NCI-H1436 (cell line): ENCODE measurements around the gene MYOG.

Source experiments
- DNase-seq: peaks from one replicate; lab custom pipeline; 2025; lab: John Stamatoyannopoulos, UW

The MYOG gene

DNA sequence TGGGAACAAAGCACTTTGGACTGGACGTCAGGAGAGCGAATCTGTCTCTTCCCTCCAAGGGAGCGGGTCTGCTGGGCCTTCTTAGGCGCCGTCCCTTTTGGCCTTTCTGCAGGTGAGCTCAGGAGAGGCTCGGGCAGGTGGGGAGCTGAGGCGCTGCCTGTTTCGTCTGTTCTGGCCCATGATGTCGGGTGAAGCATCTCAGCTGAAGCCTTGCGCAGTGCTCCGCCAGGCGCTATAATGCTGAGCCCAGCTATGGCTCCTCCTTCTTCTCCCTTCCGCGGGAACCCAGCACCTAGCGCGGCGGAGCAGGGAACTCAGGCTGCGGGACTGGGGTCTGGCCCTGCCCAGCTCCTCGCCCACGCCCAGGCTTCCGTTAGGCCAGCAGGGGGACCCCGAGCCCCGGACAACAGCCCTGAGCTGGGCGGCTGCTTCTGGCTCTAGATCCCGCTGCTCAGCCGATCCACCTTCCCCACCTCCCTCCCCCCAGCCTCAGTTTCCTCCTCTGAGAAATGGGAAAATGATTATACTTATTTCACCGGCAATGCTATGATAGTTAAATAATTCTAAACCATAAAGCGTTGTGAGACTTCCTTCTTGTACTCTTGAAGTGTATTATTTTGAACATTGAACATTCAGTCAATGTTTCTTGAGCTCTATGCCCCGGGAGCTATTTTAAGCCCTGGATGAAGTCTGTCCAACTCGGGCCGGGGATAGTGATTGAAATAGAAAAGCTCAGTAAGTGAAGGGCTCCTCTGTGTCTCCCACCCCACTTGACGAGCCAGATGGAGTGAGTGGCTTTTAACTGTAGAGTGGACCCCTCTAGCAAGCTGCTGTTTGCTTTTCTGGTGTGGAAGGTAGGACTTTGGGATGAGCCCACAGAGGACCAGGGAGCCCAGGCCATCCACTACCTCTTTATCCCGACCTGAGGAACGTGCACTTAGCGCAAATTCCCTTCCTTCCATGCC lies 32.1 kb upstream of the MYOG start:
- DNase-seq = peak; percentile 59

GRCh38 chr1:203116091-203116820 lies 30.4 kb upstream of the MYOG start:
- no peak for DNase-seq

GRCh38 chr1:203114202-203114601 lies 28.4 kb upstream of the MYOG start:
- no peak for DNase-seq

- DNase-seq = no peak
These were observed 27.5 kb upstream of the MYOG start for GRCh38 chr1:203113308-203113707.

DNA sequence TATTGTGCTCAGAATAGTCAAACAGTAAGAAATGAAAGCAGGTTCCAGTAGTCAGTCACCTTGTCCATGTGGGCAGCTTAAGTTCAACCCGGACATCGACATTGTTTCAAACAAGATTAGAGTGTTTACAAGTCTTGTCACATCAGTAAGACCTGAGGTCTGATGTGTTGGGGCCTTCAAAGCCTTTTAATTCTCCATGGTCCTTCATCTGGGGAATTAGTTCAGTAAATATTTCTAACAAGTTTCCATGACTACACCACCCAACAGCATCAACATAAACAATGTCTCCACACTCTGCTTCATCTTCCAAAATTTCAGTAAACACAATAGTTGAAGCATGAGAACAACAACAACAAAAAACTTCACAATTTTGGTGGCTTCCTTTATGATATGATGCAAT lies 26.7 kb upstream of the MYOG start:
- DNase-seq = no peak

DNA sequence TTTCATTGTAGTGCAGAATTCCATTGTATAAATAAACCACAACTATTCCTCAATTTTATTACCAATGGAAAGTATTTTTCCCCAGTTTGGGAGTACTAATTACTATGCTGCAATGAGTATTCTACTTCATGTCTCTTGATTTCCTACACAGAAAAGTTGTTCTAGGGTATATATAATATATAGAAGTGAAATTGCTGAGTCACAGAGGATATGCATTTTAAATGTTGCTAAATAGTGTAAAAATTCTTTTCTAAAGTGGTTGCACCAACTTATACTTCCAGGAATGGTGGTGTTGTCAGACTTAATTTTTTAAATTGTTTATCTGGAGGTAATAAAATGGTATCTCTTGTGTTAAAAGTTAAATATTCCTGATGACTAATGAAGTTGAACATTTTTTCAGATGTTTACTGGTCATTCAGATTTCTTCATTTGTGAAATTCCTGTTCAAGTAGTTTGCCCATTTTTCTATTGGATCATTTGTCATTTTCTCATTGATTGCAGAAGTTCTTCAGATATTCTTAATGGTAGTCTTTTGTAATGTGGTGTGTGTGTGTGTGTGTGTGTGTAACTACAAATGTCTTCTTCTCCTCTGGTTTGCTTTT lies 19.1 kb upstream of the MYOG start:
- DNase-seq = no peak

- DNase-seq = no peak
These were observed 18.1 kb upstream of the MYOG start for GRCh38 chr1:203103829-203104495.

DNA sequence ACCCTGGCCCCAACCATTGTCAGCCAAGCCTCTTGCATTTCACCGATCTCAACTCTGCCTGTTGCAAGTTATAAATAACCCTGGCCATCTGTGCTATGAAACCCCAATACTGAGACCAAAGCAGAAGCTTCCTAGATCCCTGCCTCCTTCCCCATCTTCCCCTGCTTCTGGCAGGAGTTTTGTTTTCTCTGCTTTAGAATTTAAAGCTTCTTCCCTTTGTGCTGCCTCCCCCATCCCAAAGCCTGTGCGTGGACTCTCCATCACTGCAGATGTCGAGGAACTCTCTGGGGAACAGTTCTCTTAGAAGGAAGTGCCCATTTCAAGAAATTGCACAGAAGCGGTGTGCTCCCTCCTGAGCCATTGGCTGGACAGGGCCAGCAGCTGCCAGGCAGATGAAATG lies 17.4 kb upstream of the MYOG start:
- peak; percentile 18 for DNase-seq

- no peak for DNase-seq
These were observed 16.2 kb upstream of the MYOG start for GRCh38 chr1:203101813-203102634.

- DNase-seq = no peak
These were observed 14.7 kb upstream of the MYOG start for GRCh38 chr1:203100516-203100869.

DNA sequence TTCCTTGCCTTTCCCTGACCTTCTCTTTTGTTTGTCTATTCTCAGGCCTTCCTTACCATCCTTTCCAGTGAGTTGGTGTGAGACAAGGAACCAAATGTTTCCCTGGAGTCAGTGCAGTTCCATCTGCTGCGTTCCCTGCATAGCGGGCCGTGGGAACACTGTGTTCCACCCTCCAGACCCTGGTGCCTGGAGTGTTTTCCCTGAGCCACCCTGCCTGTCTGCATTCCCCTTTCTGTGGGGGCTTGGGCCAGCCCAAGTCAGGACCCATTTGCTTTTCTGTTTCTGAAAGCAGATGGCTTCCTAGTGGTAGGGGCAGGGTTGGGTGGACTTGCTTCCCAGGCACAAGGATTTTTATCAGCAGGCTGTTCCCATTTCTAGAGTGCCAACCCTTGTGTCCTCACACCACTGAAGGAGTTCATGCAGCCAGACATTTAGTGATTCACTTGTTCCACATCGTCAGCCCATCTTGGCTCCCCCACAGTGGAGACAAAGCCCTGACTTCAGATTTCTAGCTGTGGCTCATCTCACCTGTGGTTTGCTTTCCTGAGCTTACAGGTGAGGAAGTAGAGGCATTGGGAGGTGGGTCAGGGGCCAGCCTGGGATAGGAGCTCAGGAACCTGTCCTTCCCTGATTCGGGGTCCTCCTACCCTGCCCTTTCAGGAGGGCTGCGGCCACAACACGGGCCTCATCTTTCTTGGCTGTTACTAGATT lies 14.1 kb upstream of the MYOG start:
- DNase-seq = no peak

DNA sequence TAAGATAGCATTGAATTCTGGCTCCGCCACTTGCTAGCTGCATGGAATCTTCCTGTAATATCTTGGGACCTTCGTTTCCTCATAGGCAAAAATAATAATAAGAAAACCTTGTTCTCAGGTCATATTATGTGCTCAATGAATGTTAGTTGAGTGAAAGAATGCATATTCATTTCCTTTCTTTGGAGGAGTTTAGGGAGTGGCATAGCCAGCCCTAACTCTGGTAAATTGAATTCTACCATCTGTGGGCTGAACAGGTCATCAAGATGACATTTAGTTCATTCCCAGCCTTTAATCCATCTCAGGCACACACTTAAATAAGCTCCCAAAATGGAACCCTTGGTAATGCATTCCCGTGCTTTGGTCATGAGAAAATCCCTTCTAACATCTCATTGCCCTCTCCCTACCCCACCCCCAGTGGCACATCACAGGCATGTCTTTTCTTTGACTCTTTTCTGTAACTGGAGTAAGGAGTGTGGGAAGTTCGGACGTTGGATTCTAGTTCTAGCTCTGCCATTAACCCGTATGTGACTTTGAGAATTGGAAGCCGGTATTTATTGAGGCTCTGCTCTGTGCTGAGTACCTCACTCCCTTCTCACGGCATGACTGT lies 13.2 kb upstream of the MYOG start:
- no peak for DNase-seq

DNA sequence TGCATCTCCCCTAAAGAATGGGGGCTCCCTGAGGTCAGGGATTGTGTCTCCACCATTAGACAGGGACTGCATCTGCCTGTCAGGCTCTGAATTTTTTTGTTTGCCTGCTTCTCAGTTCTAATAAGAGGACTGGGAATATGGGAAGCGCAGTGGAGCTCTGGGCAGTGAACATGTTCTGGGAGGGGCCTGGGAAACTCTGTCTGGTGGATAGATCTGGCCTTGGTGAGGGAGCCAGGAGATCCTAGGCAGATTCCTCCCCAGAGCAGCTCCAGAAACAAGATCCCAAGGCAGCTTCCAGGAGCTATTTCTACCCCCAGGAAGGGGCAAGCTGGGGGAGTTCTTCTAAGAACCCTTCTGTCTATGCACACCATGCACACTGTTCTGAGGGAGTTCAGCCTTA lies 12.6 kb upstream of the MYOG start:
- no peak for DNase-seq

DNA sequence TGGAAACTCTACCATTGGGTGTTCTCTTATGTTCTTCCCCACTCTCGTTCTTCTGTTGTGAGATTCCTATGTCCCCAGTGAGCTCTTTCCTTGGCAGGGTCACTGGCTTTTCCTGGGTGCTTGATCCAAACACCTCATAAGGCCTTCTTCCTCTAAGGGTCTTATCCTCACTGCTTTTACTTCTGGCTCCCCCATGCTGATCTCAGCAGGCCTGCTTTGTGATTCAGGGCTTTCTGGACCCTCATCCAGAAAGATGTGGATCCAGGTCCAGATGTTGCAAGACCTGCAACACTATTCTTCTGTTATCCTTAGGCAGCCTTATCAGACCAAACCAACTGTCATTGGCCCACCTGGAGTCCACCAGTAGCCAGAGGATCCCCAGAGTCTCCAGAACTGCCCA lies 11.2 kb upstream of the MYOG start:
- no peak for DNase-seq

DNA sequence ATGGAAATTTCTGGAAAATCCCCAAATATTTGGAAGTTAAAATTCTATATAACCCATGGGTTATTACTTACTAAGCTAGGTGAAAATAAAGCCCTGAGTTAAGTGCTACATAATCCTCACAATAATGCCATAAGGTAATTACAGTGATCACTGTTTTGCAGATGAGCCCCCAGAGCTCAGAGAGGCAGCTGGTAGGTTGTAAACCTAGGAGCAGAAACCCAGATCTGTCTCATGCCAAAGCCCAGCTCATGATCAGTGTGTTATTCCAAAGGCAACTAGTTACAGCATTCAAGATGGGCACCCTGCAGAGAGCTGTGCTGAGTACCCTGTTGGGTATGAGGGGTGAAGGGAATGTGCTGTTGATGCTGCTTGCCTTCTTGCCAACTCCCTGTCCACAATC lies 10.8 kb upstream of the MYOG start:
- no peak for DNase-seq

- DNase-seq = no peak
These were observed 9.4 kb upstream of the MYOG start for GRCh38 chr1:203095061-203095690.

DNA sequence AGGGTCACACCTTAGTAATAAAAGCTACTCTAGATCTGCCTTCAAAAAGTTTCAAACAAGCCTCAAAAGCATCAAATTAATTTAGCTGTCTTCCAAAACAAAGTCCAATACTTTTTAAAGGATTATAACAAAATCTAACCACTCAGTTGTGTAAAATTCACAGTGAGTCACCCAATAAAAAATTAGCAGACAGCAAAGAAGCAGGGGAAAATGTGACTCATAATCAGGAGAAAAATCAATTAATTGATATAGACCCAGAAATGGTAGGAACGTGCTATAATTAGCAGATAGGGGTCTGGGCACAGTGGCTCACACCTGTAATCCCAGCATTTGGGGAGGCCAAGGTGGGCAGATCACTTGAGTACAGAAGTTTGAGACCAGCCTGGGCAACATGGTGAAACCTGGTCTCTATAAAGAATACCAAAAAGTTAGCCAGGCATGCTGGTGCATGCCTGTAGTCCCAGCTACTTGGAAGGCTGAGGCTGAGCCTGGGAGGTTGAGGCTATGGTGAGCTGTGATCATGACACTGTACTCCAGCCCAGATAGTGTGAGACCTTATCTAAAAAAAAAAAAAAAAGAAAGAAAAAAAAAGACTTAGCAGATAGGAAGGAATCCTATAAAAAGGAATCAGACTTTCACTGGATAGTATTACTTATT lies 8.1 kb upstream of the MYOG start:
- DNase-seq = no peak

- DNase-seq = no peak
These were observed 6.0 kb upstream of the MYOG start for GRCh38 chr1:203091761-203092330.

DNA sequence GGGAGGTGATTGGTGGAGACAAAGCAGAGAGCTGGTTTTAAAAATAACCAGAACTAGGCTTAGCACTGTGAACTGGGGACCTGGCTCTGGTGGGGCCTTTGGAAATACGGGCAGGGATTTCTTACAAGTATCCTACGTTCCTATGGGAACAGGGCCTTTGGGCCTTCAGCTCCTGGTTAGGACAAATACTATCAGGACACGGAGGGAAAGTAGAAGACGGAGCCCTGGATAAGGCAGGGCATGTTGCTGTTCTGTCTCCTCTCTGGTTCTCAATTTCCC lies 5.3 kb upstream of the MYOG start:
- no peak for DNase-seq
